IPS-NIHi11 (cell line): ENCODE results near the gene TRNP1.
A peak's percentile ranks its signal among the peaks of the same experiment; 100 is the strongest.

ENCODE experiments used
- DNase-seq: peaks from one replicate; pipeline ENCODE4 v3.0.0; 2012; ENCODE audit warnings: mixed read lengths, low spot score

TRNP1 gene

DNA sequence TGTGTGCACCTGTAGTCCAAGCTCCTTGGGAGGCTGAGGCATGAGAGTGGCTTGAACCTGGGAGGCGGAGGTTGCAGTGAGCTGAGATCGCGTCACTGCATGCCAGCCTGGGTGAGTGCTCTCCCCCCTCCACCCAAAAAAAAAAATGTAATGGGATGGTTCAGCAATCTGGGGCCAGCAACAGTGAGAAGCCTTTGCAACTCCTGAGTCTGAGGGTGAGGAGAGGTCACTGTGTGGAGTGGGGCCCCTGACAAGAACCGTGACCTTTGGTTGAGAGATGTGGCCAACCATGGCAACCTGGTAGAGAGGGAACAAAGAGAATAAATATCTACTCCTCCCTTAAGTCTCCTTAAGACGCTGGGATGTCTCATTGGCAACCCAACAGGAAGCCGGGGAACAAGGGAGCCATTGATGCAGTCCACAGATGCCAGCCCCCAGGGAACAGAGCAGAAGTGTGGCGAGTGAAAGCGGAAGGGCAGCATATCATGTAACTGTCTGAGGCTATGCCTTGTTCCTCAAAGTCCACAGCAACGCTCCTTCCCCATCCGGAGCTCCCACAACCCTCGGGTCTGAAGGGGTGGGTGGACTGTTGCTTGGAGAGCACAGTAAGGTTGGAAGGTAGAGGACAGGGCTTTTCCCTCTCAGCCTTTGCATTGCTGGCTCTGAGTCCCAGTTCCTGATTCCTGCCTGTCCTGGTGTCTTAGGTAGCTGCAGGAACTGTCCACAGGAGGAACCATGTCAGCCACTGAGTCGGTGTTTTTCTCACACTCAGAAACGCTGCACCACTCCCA lies 8.3 kb downstream of the TRNP1 start:
- DNase-seq: no peak

DNA sequence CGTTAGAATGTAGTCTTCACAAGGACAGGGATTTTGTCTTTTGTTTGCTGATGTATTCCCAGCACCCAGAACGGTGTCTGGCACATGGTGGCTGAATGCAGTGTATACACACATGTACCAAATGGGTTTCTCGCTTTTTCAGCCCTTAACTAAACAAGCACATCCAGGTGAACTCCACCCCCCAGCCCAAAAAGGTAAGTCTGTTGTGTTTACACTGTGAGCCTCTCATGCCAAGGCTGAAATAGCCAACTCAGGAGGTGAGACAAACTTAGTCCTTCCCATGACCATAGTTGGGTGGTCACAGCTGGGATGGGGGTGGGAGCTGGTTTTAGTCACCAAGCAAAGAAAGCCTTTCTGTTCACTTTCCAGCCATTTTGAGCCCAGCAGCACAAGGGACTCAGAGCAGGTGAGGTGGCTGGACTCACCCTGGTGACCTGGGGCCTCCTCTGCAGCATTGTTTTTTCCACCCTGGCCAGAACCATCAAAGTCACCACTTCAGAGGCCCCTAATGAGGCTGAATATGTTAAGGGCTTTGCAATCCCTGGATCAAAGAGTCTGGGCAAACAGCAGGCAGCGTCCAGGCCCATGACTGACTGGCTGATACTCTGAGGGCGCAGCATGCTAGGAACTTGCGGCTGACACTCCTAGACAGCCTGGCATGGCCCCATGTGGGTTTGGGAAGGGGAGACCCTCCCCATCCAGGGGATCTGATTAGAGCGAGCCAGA lies 10.4 kb downstream of the TRNP1 start:
- no peak for DNase-seq

DNA sequence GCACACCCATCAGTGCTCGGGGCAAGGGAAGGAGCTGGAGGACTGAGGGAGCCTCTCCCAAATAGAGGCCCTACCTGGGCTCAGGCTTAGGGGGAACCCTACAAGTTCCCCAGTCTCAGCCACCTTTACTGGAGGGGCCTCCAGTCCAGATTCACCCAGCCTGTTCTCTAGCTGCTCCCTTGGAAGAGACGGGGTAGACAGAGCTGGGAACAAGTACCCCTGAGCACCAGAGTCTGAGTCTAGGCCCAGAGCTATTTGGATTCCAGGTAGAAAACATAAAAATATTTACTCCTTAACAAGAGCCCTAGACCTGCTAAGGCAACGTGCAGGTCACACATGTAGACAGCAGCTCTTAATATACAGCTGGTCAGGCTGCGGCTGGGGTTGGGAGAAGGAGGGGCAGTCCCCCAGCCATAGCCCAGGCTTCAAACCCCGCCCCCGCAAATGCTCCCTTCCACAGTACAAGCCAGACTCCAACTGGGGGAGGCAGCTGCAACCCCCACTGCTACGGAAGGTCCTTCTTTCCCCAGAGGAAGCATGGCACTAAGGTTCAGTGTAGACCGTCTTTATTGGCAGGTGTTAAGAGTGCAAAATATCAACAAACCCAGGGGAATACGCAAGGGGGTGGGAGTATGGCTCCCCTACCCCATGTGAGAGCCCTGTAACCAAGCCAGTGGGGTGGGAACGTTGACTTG lies 11.1 kb downstream of the TRNP1 start:
- DNase-seq: no peak

- no peak for DNase-seq
These were observed 11.7 kb downstream of the TRNP1 start for GRCh38 chr1:27005166-27005530.

GRCh38 chr1:27005648-27006496 lies 12.4 kb downstream of the TRNP1 start:
- DNase-seq: no peak

GRCh38 chr1:27006683-27007082 lies 13.2 kb downstream of the TRNP1 start:
- DNase-seq: no peak

- DNase-seq: peak; percentile 50
These were observed 14.6 kb downstream of the TRNP1 start for GRCh38 chr1:27007909-27008582.

- no peak for DNase-seq
These were observed 16.2 kb downstream of the TRNP1 start for GRCh38 chr1:27009601-27010197.

DNA sequence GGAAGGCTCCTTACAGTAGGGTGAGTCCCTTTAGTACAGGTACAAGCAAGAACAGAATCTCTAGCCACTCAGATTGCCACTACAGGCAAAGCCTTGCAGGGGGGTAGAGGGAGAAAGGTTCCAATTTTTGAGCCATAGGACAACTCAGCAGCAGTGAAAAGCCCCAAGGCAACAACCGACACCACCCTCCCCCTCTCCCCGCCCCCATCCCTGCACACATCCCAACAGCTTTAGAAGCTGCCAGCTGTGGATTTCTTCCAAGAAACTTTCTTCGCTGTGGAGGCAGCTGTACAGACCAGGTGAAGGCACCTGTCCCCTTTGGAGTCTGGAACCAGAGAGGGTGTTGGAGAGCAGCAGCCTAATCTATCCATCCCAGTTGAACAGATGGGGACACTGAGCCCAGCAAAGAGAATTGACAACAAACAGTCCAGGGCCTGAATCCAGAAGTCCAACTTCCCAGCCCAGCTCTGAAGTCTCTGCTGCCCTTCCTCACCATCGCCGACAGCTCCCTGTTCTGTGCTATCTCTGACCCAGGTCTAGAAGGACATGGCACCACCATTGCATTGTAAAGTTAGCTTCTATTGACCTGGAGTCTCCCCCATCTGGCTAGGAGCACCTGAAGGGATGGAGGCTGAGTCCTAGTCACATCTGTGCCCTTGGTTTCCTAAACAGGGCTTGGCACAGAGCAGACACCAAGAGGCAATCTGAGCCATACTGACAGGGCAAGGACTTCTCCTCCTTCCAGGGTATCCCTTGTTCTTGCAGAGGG lies 16.9 kb downstream of the TRNP1 start:
- DNase-seq: no peak

GRCh38 chr1:27011058-27011764 lies 17.7 kb downstream of the TRNP1 start:
- DNase-seq: peak; percentile 78

GRCh38 chr1:27011976-27012563 lies 18.6 kb downstream of the TRNP1 start:
- DNase-seq: no peak

DNA sequence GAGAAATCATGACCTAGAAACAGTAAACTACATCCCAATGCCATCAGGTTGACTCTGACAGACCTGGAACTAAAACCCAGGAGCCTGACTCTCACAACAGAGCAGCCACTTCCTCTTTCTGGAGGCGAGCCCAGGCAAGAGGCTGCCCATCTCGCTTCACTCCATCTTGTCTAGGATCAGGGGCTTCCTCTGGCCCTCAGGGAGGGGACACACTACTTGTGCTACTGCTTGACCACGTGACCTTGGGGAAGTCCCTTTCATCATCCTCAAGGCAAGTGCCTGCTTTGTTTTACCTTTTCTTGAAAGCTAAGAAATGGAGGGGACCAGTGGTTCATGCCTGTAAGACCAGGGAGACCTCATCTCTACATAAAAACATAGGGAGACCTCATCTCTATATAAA lies 21.8 kb downstream of the TRNP1 start:
- no peak for DNase-seq

GRCh38 chr1:27016376-27016775 lies 22.9 kb downstream of the TRNP1 start:
- DNase-seq: no peak

- no peak for DNase-seq
These were observed 23.7 kb downstream of the TRNP1 start for GRCh38 chr1:27017207-27017606.

- DNase-seq: no peak
These were observed 24.8 kb downstream of the TRNP1 start for GRCh38 chr1:27018316-27018715.

- no peak for DNase-seq
These were observed 28.0 kb downstream of the TRNP1 start for GRCh38 chr1:27021354-27022031.

DNA sequence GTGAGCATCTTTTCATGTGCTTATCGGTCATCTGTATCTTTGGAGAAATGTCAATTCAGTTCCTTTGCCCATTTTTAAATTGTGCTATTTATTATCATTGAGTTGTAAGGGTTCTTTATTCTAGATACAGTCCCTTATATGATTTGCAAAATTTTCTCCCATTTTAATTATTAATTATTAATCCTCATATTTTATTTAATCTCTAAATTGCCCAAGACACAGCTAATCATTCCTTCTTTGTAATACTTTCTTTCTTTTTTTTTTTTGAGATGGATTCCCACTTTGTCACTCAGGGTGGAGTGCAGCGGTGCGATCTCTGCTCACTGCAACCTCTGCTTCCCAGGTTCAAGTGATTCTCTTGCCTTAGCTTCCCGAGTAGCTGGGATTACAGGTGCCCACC lies 32.2 kb downstream of the TRNP1 start:
- no peak for DNase-seq
